ENCODE measurements around the gene COMMD7. TPM values are rescaled to one million over a fixed set of nuclear protein-coding genes. Genes with fewer than 3 reads are reported as not detected.
"Not testable (repeated sequence)": the region's sequence is repeated elsewhere in the genome, so short reads cannot be mapped to it uniquely, and the experiment has no call there.

Gene COMMD7
- total RNA-seq, 1 donor from 2014 or later: 35.2 TPM

DNA sequence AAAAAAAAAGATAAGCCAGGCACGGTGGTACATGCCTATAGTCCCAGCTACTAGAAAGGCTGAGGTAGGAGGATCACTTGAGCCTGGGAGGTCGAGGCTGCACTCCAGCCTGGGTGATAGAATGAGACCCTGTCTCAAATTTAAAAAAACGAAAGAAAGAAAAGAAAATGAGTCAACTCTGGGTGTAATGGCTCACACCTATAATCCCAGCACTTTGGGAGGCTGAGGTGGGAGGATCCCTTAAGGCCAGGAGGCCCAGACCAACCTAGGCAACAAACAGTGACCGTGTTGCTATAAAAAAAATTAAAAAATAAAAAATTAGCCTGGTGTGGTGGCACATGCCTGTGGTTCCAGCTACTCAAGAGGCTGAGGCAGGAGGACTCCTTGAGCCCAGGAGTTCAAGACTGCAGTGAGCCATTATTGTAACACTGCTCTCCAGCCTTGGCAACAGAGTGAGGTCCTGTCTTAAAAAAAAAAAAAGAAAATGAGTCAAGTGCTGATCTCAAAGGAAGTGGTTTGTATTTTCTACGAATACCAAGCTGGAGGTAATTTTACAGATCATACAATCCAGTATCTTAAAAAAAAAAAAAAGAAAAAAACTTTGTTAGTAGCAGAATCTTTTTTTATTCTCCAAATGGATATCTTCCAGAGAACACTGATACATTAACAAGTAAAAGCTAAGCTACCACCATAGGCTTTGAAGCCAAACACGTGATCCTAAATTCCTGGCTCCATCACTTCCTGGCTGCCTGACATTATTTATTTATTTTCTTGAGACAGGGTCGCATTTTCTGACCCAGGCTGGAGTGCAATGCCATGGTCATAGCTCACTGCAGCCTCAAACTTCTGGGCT lies 5.7 kb downstream of the COMMD7 start:
- peak; percentile 23 for DNase-seq (ENCODE audit: extremely low read depth, low read depth, low spot score)

- DNase-seq (ENCODE audit: extremely low read depth, low read depth, low spot score): no peak
These were observed 11.4 kb downstream of the COMMD7 start for GRCh38 chr20:32731882-32732266.

- DNase-seq (ENCODE audit: extremely low read depth, low read depth, low spot score): not testable (repeated sequence)
These were observed 13.9 kb downstream of the COMMD7 start for GRCh38 chr20:32729334-32729733.

GRCh38 chr20:32728435-32728834 lies 14.8 kb downstream of the COMMD7 start:
- not testable (repeated sequence) for DNase-seq (ENCODE audit: extremely low read depth, low read depth, low spot score)

DNA sequence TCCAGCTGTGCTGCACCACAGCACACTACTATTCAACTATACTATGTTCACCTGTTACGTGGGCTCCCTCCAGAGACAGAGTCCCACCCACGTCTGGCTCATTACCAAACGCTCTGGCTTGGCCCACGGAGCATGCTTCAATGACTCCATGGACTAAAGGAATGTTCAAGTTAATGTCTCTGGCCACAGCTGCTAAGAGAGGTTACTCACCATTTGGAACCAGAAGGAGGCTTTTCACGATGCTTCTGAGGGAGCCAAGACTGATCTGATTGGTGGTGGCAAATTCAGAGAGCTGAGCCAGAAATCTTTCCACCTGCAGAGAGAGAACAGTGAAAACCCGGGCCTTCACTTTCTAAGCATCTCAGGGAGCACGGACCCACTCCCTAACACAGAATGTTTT lies 15.6 kb downstream of the COMMD7 start:
- DNase-seq (ENCODE audit: extremely low read depth, low read depth, low spot score): no peak

- no peak for DNase-seq (ENCODE audit: extremely low read depth, low read depth, low spot score)
These were observed 24.4 kb downstream of the COMMD7 start for GRCh38 chr20:32718749-32719348.

DNA sequence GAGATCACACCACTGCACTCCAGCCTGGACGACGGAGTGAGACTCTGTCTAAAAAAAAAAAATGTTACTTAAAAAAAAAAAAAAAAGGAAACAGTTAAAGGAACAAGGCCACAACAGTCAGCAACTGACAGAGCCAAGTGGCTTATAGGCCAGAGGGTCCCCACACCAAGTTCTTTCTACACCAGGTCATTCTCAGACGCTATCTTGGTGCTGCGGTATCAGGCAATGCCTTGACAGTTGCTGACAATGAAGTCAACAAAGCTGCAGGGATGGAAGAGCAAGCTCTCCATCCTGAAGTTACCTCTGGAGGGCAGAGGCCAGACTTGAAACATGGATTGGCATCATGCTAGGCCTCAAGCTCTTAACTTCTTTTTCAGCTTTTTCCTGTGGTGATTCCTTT lies 31.9 kb downstream of the COMMD7 start:
- DNase-seq (ENCODE audit: extremely low read depth, low read depth, low spot score): no peak

DNA sequence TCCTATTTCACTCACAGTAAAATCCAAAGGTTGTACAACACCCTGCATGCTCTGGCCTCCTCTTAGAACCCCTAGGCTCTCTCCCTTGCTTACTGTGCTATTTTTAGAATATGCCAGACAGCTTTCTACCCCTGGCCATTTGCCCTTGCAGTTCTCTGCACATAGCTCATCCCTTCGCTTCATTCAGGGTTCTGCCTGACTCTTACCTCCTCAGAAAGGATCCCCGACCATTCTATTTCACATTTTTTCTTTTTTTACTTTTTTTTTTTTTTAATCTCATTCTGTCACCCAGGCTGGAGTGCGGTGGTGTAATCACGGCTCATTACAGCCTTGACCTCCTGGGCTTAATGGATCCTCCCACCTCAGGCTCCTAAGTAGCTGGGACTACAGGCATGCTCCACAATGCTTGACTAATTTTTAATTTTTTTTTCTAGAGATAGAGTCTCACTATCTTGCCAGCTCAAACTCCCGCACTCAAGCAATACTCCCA lies 33.6 kb downstream of the COMMD7 start:
- no peak for DNase-seq (ENCODE audit: extremely low read depth, low read depth, low spot score)

- not testable (repeated sequence) for DNase-seq (ENCODE audit: extremely low read depth, low read depth, low spot score)
These were observed 34.1 kb downstream of the COMMD7 start for GRCh38 chr20:32709029-32709631.

DNA sequence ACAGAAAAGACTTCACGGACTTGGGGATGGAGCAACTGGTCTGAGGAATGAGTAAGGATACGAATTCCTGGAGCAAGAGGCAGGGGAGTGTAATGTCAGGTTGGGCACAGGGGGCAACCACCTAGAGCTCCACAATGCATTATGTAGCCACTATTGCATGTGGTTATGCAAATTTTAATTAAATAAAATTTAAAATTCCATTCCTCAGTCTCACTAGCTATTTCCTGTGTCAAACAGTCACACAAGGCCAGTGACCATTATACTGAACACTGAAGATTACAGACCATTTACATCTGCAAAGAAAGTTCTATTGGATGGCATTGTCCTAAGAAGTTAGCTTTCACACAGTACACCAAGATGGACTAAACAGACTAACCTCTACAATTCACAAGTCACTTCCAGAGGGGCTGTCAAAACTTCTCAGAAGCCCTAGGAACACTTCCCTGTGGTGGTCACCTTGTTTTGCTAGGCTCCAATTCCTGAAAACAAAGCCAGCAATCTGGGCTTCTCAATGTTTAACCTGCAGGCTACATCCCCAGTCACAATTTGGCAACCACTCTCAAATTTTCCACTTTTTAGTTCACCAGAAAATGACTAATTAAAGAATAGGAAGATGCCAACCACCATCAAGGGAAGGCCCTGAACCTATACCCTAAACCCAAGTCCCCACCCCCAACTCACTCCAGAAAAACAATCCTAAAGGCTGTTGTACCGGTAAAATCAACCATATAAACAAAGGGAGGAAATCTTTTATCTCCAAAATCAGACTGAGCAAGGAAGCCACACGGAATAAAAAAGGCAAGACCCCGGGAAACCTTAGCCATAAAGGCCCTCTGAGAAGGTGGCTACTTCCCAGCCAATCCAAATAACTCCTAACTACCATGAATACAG lies 35.3 kb downstream of the COMMD7 start:
- DNase-seq (ENCODE audit: extremely low read depth, low read depth, low spot score): peak; percentile 23

DNA sequence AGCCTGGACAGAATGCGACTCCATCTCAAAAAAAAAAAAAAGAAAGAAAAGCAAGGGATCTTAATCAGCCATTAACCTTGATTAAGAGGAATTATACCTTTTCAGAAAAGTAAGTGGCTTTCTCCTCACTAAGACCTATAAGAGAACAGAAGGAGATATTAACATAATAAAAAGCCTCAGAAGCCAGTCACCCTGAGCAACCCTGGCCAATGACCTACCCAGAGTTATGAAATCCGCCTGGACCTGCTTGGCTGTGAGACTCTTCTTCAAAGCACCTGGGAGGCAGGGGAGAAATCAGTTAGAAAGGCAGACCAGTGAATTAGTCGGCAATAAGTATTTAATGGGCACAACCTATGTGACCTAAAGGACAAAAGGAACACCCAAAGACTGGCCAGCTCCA lies 36.8 kb downstream of the COMMD7 start:
- DNase-seq (ENCODE audit: extremely low read depth, low read depth, low spot score): no peak

DNA sequence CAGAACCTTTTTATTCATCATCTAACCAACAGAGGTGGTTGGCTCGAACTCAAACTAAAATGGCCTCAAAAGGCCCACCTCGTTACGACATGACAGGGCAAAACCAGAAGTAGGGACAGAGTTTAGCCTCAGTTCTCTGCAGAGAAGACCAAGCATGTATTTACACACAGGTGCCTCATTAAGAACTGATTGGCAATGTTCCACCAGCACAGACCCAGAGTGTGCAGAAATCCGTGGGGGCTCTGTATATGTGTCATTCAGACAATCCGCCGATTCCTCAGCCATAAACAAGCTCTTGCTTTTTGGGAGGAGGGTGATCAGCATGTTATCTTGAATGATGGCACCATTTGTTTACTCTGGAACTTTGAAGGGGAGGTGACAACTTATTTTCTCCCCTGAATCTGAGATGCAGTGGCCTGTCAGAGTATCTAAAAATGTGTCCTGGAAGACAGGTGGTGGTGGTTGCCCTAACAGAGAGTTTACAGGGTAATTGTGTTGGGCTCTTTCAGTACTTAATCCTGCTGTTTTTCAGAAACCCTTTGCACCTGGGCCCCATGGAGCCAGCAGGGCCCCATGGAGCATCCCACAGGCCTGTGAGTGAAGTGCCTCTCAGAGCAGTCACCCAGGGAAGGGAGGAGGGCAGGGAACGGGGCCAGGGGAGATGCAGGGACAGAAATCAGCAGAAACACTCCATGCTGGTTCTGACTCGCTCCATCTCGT lies 40.4 kb downstream of the COMMD7 start:
- no peak for DNase-seq (ENCODE audit: extremely low read depth, low read depth, low spot score)

DNA sequence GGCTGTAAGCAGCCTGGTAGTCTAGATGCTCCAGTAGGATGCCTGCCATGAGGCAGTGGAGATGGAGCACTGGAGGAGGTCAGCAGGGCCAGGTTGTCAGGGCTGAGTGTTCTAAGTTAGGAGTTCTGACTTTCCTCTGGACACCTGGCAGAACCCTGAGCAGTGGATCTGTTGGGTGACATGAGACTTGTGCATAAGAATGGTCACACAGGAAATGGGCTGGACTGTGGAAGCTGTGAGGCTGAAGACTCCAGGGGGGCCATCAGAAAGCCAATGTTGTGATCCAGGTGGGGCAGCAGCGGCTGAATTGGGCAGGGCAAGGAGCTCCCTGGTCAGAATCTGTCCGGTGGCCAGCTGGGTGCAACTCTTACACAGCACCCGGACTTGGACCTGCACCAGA lies 45.7 kb downstream of the COMMD7 start:
- no peak for DNase-seq (ENCODE audit: extremely low read depth, low read depth, low spot score)

DNA sequence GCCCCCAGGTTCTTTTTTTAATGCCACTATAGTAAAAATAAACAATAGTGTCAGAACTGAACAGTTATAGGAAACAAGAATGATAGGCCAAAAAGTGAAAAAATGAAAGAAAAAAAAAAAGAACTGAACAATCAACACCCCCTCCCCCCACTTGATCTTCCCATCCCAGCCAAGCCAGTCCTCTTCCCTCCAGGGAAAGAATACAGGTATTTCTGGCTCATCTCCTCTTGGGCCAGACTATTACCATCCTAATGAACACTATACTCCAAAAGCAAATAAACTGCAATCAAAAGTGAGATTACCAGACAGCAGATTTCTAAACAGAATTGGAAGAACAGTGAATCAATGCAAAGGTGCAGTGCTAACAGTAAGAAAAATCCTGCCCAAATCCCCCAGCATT lies 48.2 kb downstream of the COMMD7 start:
- no peak for DNase-seq (ENCODE audit: extremely low read depth, low read depth, low spot score)

DNA sequence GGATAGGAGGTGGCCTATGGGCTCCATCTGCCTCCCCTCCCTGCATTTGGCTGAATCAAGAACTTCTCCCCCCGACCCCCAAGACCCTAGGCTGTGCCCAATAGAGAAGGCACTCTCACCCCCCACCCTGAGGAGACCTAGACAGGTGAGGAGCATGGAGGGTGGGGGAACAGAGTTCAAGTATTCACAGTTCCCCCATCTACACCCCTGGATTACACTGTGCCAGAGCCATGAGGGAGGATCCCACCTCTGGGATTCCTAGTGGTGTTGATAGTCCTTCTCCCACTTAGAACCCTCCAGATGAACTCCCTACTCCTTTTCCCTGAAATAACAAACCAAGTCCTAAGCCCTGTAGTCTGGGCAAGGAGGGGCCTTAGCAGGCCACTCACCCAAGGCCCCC lies 54.3 kb downstream of the COMMD7 start:
- DNase-seq (ENCODE audit: extremely low read depth, low read depth, low spot score): not testable (repeated sequence)

GRCh38 chr20:32687180-32687532 lies 56.1 kb downstream of the COMMD7 start:
- no peak for DNase-seq (ENCODE audit: extremely low read depth, low read depth, low spot score)

DNA sequence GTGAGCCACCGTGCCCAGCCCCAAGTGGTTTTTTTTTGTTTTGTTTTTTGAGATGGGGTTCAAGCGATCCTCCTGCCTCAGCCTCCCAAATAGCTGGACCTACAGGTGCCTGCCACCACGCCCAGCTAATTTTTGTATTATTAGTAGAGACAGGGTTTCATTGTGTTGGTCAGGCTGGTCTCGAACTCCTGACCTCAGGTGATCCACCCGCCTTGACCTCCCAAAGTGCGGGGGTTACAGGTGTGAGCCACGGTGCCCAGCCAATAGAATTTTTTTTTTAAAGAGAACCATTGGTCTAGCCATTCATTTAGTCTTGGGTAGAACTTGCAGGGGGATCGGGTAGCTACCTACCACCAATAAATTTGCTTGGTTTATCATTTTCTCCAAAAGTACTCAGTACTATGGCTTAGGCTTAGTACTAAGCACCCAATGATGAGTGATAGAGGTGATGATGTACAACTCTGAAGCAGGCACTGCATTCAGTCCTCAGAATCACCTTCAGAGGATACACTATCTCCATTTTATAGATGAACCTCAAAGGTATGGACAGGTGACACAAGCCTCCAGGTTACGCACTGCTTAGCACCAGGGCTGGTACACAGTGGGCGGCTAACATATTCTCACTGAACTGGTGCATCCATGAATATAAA lies 56.6 kb downstream of the COMMD7 start:
- DNase-seq (ENCODE audit: extremely low read depth, low read depth, low spot score): no peak

GRCh38 chr20:32685541-32686529 lies 57.4 kb downstream of the COMMD7 start:
- no peak for DNase-seq (ENCODE audit: extremely low read depth, low read depth, low spot score)
